IMR-90 (cell line): ENCODE results near the gene RAD51C. TPM values are rescaled to one million over a fixed set of nuclear protein-coding genes. Genes with fewer than 3 reads are reported as not detected.

Experiments
- ATAC-seq: fragments of 200-7000 bp; cut with Tn5 transposase; 2 replicates; pipeline ENCODE4 v1.9.1; 2020; ENCODE audit warnings: low read depth, mild to moderate bottlenecking, moderate library complexity
- BruUV-seq: library from RNA; stranded (reverse); fragments of 400-500 nt; replicated peaks from 2 replicates; lab custom pipeline; 2021; lab: Mats Ljungman, UMichigan
- CTCF ChIA-PET: fragments of 300-600 bp; formaldehyde crosslinking; extraction: SDS; loops from one replicate; lab custom pipeline; 2021; ENCODE audit warnings: antibody characterized with exemption; lab: Yijun Ruan, JAX
- POLR2A ChIA-PET: fragments of 300-600 bp; sonication (Branson Sonifier 250); formaldehyde crosslinking; loops from one replicate; lab custom pipeline; 2022; ENCODE audit warnings: antibody characterized with exemption; ENCODE audit not compliant: unreplicated experiment; lab: Charles Lee
- DNase-seq: peaks from one replicate; pipeline ENCODE4 v3.0.0; 2013
- H2AFZ ChIP-seq: replicated peaks from 2 replicates; pipeline ENCODE3; 2013; ENCODE audit warnings: low read length, mild to moderate bottlenecking; ENCODE audit not compliant: poor library complexity
- H2AK5ac ChIP-seq: 2 replicates; pipeline ENCODE4 v1.6.1; 2013; ENCODE audit warnings: low read depth, low read length, inconsistent platforms
- H2AK9ac ChIP-seq: replicated peaks from 2 replicates; pipeline ENCODE3; 2013; ENCODE audit warnings: mild to moderate bottlenecking, low read depth, low read length, moderate library complexity; ENCODE audit not compliant: poor library complexity
- H2BK120ac ChIP-seq: 2 replicates; pipeline ENCODE4 v1.6.1; 2013; ENCODE audit warnings: low read depth, low read length, inconsistent platforms
- H2BK15ac ChIP-seq: 3 replicates; pipeline ENCODE4 v1.6.1; 2013; ENCODE audit warnings: low read depth, low read length, inconsistent platforms
- H2BK20ac ChIP-seq: 2 replicates; pipeline ENCODE4 v1.6.1; 2013; ENCODE audit warnings: low read depth, mild to moderate bottlenecking, inconsistent platforms, low read length, moderate library complexity
- H2BK5ac ChIP-seq: 2 replicates; pipeline ENCODE4 v1.6.1; 2013; ENCODE audit warnings: mild to moderate bottlenecking, low read depth, low read length, inconsistent platforms; ENCODE audit not compliant: poor library complexity, severe bottlenecking
- H3K14ac ChIP-seq: replicated peaks from 2 replicates; pipeline ENCODE4 v1.6.1; 2013; ENCODE audit warnings: low read depth, low read length, inconsistent platforms
- H3K18ac ChIP-seq: 2 replicates; pipeline ENCODE4 v1.6.1; 2013; ENCODE audit warnings: low read depth, low read length, control low read depth
- H3K23ac ChIP-seq: 2 replicates; pipeline ENCODE4 v1.6.1; 2013; ENCODE audit warnings: low read depth, low read length, inconsistent platforms
- H3K27ac ChIP-seq: 2 replicates; pipeline ENCODE4 v1.5.1; 2013; ENCODE audit warnings: mild to moderate bottlenecking, control low read depth, low read length; ENCODE audit not compliant: insufficient read depth
- H3K27me3 ChIP-seq: 2 replicates; pipeline ENCODE4 v1.6.1; 2013; ENCODE audit warnings: low read length; ENCODE audit not compliant: control insufficient read depth, insufficient read depth
- H3K36me3 ChIP-seq: 2 replicates; pipeline ENCODE4 v1.6.1; 2013; ENCODE audit warnings: low read length, mixed read lengths; ENCODE audit not compliant: control insufficient read depth, insufficient read depth
- H3K4ac ChIP-seq: 2 replicates; pipeline ENCODE4 v1.6.1; 2013; ENCODE audit warnings: low read depth, low read length, inconsistent platforms
- H3K4me1 ChIP-seq: 2 replicates; pipeline ENCODE4 v1.6.1; 2013; ENCODE audit warnings: low read length, mixed read lengths; ENCODE audit not compliant: control insufficient read depth, insufficient read depth
- H3K4me2 ChIP-seq: 2 replicates; pipeline ENCODE4 v1.6.1; 2013; ENCODE audit warnings: low read depth, mild to moderate bottlenecking, control low read depth, low read length, moderate library complexity
- H3K4me3 ChIP-seq: 2 replicates; pipeline ENCODE4 v1.5.1; 2013; ENCODE audit warnings: low read depth, mild to moderate bottlenecking, control low read depth, low read length, moderate library complexity; ENCODE audit not compliant: insufficient read depth
- H3K56ac ChIP-seq: 2 replicates; pipeline ENCODE4 v1.6.1; 2013; ENCODE audit warnings: low read length, inconsistent platforms; ENCODE audit not compliant: insufficient read depth; ENCODE audit errors: extremely low read depth
- H3K79me1 ChIP-seq, 2 experiments: 2 replicates each; pipeline ENCODE4 v1.6.1; 2013; ENCODE audit warnings: low read length in 2 of 2, inconsistent platforms in 1 of 2, low read depth in 1 of 2
- H3K9ac ChIP-seq: 2 replicates; pipeline ENCODE4 v1.6.1; 2013; ENCODE audit warnings: low read depth, low read length, control low read depth
- H3K9me1 ChIP-seq: 2 replicates; pipeline ENCODE4 v1.6.1; 2013; ENCODE audit warnings: low read length, inconsistent platforms; ENCODE audit not compliant: insufficient read depth
- H3K9me3 ChIP-seq: 2 replicates; pipeline ENCODE4 v1.6.1; 2013; ENCODE audit warnings: low read length; ENCODE audit not compliant: control insufficient read depth, insufficient read depth
- H4K20me1 ChIP-seq: 2 replicates; pipeline ENCODE4 v1.6.1; 2013; ENCODE audit warnings: low read length, inconsistent platforms; ENCODE audit not compliant: insufficient read depth
- H4K5ac ChIP-seq: 2 replicates; pipeline ENCODE4 v1.6.1; 2013; ENCODE audit warnings: mild to moderate bottlenecking, low read depth, low read length, control low read depth
- H4K8ac ChIP-seq, 2 experiments: 2 replicates each; pipeline ENCODE4 v1.6.1; 2013; ENCODE audit warnings: low read depth in 2 of 2, low read length in 2 of 2, control low read depth in 1 of 2, inconsistent platforms in 1 of 2
- H4K91ac ChIP-seq: 2 replicates; pipeline ENCODE4 v1.6.1; 2013; ENCODE audit warnings: low read depth, low read length, inconsistent platforms; ENCODE audit not compliant: insufficient read depth
- BHLHE40 ChIP-seq: fragments of 150-350 bp; IDR thresholded peaks from 2 replicates; pipeline ENCODE4 v1.6.1; 2016; ENCODE audit warnings: mild to moderate bottlenecking, low read depth, low read length
- CEBPB ChIP-seq: IDR thresholded peaks from 2 replicates; pipeline ENCODE4 v1.6.1; 2012; ENCODE audit warnings: low read depth, low read length, improper control_type of control experiment
- CHD1 ChIP-seq: IDR thresholded peaks from 2 replicates; pipeline ENCODE4 v1.6.1; 2012; ENCODE audit warnings: low read depth, low read length, improper control_type of control experiment
- CTCF ChIP-seq: conservative IDR thresholded peaks from 2 replicates; pipeline ENCODE4 v1.5.1; 2012; ENCODE audit warnings: mild to moderate bottlenecking, low read depth, low read length, improper control_type of control experiment
- ELK1 ChIP-seq: fragments of 150-350 bp; IDR thresholded peaks from 2 replicates; pipeline ENCODE4 v1.6.1; 2016; ENCODE audit warnings: low read depth, mild to moderate bottlenecking, low read length, moderate library complexity, borderline replicate concordance
- FOS ChIP-seq: fragments of 150-350 bp; IDR thresholded peaks from 2 replicates; pipeline ENCODE4 v1.6.1; 2016; ENCODE audit warnings: low read depth, low read length
- MAFK ChIP-seq: IDR thresholded peaks from 2 replicates; pipeline ENCODE4 v1.6.1; 2012; ENCODE audit warnings: low read depth, low read length, improper control_type of control experiment
- MXI1 ChIP-seq: IDR thresholded peaks from 2 replicates; pipeline ENCODE4 v1.6.1; 2012; ENCODE audit warnings: low read depth, mild to moderate bottlenecking, low read length, moderate library complexity, borderline replicate concordance
- NFE2L2 ChIP-seq: fragments of 150-350 bp; IDR thresholded peaks from 2 replicates; pipeline ENCODE4 v1.6.1; 2016; ENCODE audit warnings: low read depth, mild to moderate bottlenecking, low read length
- RFX5 ChIP-seq: IDR thresholded peaks from 2 replicates; pipeline ENCODE4 v1.8.0; 2012; ENCODE audit warnings: low read depth, mild to moderate bottlenecking, low read length, moderate library complexity
- USF2 ChIP-seq: fragments of 150-350 bp; IDR thresholded peaks from 2 replicates; pipeline ENCODE4 v1.6.1; 2017; ENCODE audit warnings: mild to moderate bottlenecking, antibody characterized with exemption, low read length, low read depth
- dilution Hi-C: fragments of 300-500 bp; cut with HindIII; formaldehyde crosslinking; loops from one replicate; pipeline ENCODE4 v1.14.3; 2018; ENCODE audit warnings: low sequenced_read_pairs; ENCODE audit not compliant: unreplicated experiment
- in situ Hi-C: fragments of 300-500 bp; cut with MboI; formaldehyde crosslinking; loops from 3 replicates; pipeline ENCODE4 v1.14.3; 2019; ENCODE audit warnings: low sequenced_read_pairs, inconsistent platforms, mixed read lengths
- intact Hi-C: fragments of 100-400 bp; cut with micrococcal nuclease; formaldehyde crosslinking; loops from 2 replicates; pipeline ENCODE4 v1.10.0; 2022
- polyA plus RNA-seq, 3 experiments: library from polyadenylated mRNA; depleted of rRNA; stranded (reverse); fragments of >200 nt; gene quantifications; 2 replicates each; pipeline ENCODE4 v1.2.3, GENCODE V29; 2012; ENCODE audit warnings: low replicate concordance in 1 of 3
- total RNA-seq: library from RNA; depleted of rRNA; stranded (reverse); fragments of >200 nt; gene quantifications from 2 replicates; pipeline ENCODE4 v1.2.3, GENCODE V29; 2012

Gene RAD51C
- total and polyA plus RNA-seq, 2 of the 4 experiments (the other 2 are of a cell fraction) = 21.1 to 28.3 TPM

GRCh38 chr17:58730937-58731336, 38.5 kb downstream of the RAD51C start:
- Histone ChIP-seq H3K9me1 (no peaks in the 10 kb centered on the region), H2BK5ac (no peak overlapping the region), H4K8ac (no peak overlapping the region), H2BK15ac (no peak overlapping the region), H4K91ac (no peak overlapping the region), H2AFZ (no peak overlapping the region), H2AK5ac (no peak overlapping the region), H3K9ac (no peak overlapping the region), H3K27me3 (no peaks in the 10 kb centered on the region), H4K20me1 (no peaks in the 10 kb centered on the region), H3K79me1 (no peaks in the 10 kb centered on the region), H3K27ac (no peak overlapping the region), H3K4me3 (no peak overlapping the region), H3K23ac (no peak overlapping the region), H3K18ac (no peak overlapping the region), H3K36me3 (no peaks in the 10 kb centered on the region), H3K56ac (no peak overlapping the region), H2AK9ac (no peak overlapping the region), H3K14ac (no peak overlapping the region), H2BK20ac (no peak overlapping the region), H3K4ac (no peak overlapping the region), H3K4me2 (no peak overlapping the region), H3K4me1 (no peaks in the 10 kb centered on the region), H3K9me3 (no peaks in the 10 kb centered on the region), H2BK120ac (no peak overlapping the region), H4K5ac (no peak overlapping the region)
- ATAC-seq = no peak
- TF ChIP-seq CEBPB (no peak), CTCF (no peak), ELK1 (no peak), CHD1 (no peak), BHLHE40 (no peak), RFX5 (no peak), MAFK (no peak), NFE2L2 (no peak), FOS (no peak), USF2 (no peak), MXI1 (no peak)
- dilution Hi-C loops = no loop called here
- in situ Hi-C loops = no loop called here
- ChIA-PET POLR2A (no interaction called here), CTCF (no interaction called here)
- no peak for DNase-seq
- no TSS peak for BruUV-seq
- intact Hi-C loops = no loop called here
